Measurements from ENCODE around the gene DLGAP4. TPM values are rescaled to one million over a fixed set of nuclear protein-coding genes. Genes with fewer than 3 reads are reported as not detected.
A peak's percentile ranks its signal among the peaks of the same experiment; 100 is the strongest.

Gene DLGAP4
- total RNA-seq, 2 donors from 2014 or later = 34.8 to 83.7 TPM

- peak overlapping the region; percentile 65 for H3K27ac Mint-ChIP-seq
- H3K27me3 Mint-ChIP-seq = no peaks in the 10 kb centered on the region
- no peaks in the 10 kb centered on the region for H3K9me3 Mint-ChIP-seq
- peaks cover 22% of the 10 kb centered on the region for H3K4me1 Mint-ChIP-seq
- no peak for ATAC-seq (replicated peaks)
- H3K4me3 Mint-ChIP-seq = no peak overlapping the region
- H3K36me3 Mint-ChIP-seq (ENCODE audit: low read depth) = no peaks in the 10 kb centered on the region
Observed at GRCh38 chr20:36483919-36484808, 178.0 kb downstream of the DLGAP4 start.

- Mint-ChIP-seq H3K4me1 (peaks cover 20% of the 10 kb centered on the region), H3K36me3 (ENCODE audit: low read depth) (no peaks in the 10 kb centered on the region), H3K4me3 (no peak overlapping the region), H3K9me3 (no peaks in the 10 kb centered on the region), H3K27me3 (no peaks in the 10 kb centered on the region), H3K27ac (no peak overlapping the region)
- ATAC-seq (replicated peaks) = no peak
Observed at GRCh38 chr20:36485286-36485685, 179.1 kb downstream of the DLGAP4 start.

- Mint-ChIP-seq H3K4me3 (no peak overlapping the region), H3K4me1 (peaks cover 20% of the 10 kb centered on the region), H3K27me3 (no peaks in the 10 kb centered on the region), H3K27ac (peak overlapping the region; percentile 23), H3K9me3 (no peaks in the 10 kb centered on the region), H3K36me3 (ENCODE audit: low read depth) (no peaks in the 10 kb centered on the region)
- no peak for ATAC-seq (replicated peaks)
Observed at GRCh38 chr20:36487069-36487468, 180.9 kb downstream of the DLGAP4 start.

GRCh38 chr20:36490191-36490590 lies 184.1 kb downstream of the DLGAP4 start:
- ATAC-seq (replicated peaks) = no peak
- H3K27ac Mint-ChIP-seq = no peak overlapping the region

GRCh38 chr20:36491901-36492617 lies 185.9 kb downstream of the DLGAP4 start:
- H3K36me3 Mint-ChIP-seq (ENCODE audit: low read depth) = peaks cover 3% of the 10 kb centered on the region
- peak overlapping the region; percentile 78 for H3K4me3 Mint-ChIP-seq
- H3K9me3 Mint-ChIP-seq = no peaks in the 10 kb centered on the region
- peak overlapping the region; percentile 87 for H3K27ac Mint-ChIP-seq
- no peaks in the 10 kb centered on the region for H3K27me3 Mint-ChIP-seq
- peak; percentile 93 for ATAC-seq (replicated peaks)
- peaks cover 29% of the 10 kb centered on the region for H3K4me1 Mint-ChIP-seq

More at GRCh38 chr20:36490191-36490590, 184.1 kb downstream of the DLGAP4 start:
- peaks cover 29% of the 10 kb centered on the region for H3K4me1 Mint-ChIP-seq
- no peaks in the 10 kb centered on the region for H3K9me3 Mint-ChIP-seq
- no peaks in the 10 kb centered on the region for H3K36me3 Mint-ChIP-seq (ENCODE audit: low read depth)
- H3K4me3 Mint-ChIP-seq = no peak overlapping the region
- H3K27me3 Mint-ChIP-seq = no peaks in the 10 kb centered on the region

GRCh38 chr20:36493051-36493800 lies 187.1 kb downstream of the DLGAP4 start:
- Mint-ChIP-seq H3K4me3 (no peak overlapping the region), H3K9me3 (no peaks in the 10 kb centered on the region), H3K27me3 (no peaks in the 10 kb centered on the region), H3K36me3 (ENCODE audit: low read depth) (peaks cover 15% of the 10 kb centered on the region), H3K4me1 (peaks cover 24% of the 10 kb centered on the region), H3K27ac (peak overlapping the region; percentile 87)
- no peak for ATAC-seq (replicated peaks)

- peaks cover 20% of the 10 kb centered on the region for H3K36me3 Mint-ChIP-seq (ENCODE audit: low read depth)
- H3K9me3 Mint-ChIP-seq = no peaks in the 10 kb centered on the region
- peaks cover 24% of the 10 kb centered on the region for H3K4me1 Mint-ChIP-seq
- H3K27me3 Mint-ChIP-seq = no peaks in the 10 kb centered on the region
- no peak overlapping the region for H3K27ac Mint-ChIP-seq
- no peak overlapping the region for H3K4me3 Mint-ChIP-seq
- ATAC-seq (replicated peaks) = no peak
Observed at GRCh38 chr20:36493801-36494114, 187.6 kb downstream of the DLGAP4 start.

- H3K27me3 Mint-ChIP-seq = no peaks in the 10 kb centered on the region
- H3K27ac Mint-ChIP-seq = no peak overlapping the region
- peaks cover 14% of the 10 kb centered on the region for H3K4me1 Mint-ChIP-seq
- no peak overlapping the region for H3K4me3 Mint-ChIP-seq
- H3K36me3 Mint-ChIP-seq (ENCODE audit: low read depth) = peaks cover 44% of the 10 kb centered on the region
- no peak for ATAC-seq (replicated peaks)
- no peaks in the 10 kb centered on the region for H3K9me3 Mint-ChIP-seq
Observed at GRCh38 chr20:36496707-36497669, 190.8 kb downstream of the DLGAP4 start.

GRCh38 chr20:36497856-36498255 lies 191.7 kb downstream of the DLGAP4 start:
- no peaks in the 10 kb centered on the region for H3K27me3 Mint-ChIP-seq
- H3K4me1 Mint-ChIP-seq = peaks cover 9% of the 10 kb centered on the region
- no peaks in the 10 kb centered on the region for H3K9me3 Mint-ChIP-seq
- H3K4me3 Mint-ChIP-seq = no peak overlapping the region
- H3K36me3 Mint-ChIP-seq (ENCODE audit: low read depth) = peaks cover 51% of the 10 kb centered on the region
- H3K27ac Mint-ChIP-seq = no peak overlapping the region
- no peak for ATAC-seq (replicated peaks)

GRCh38 chr20:36498386-36499179 lies 192.4 kb downstream of the DLGAP4 start:
- H3K36me3 Mint-ChIP-seq (ENCODE audit: low read depth) = peaks cover 58% of the 10 kb centered on the region
- H3K4me3 Mint-ChIP-seq = no peak overlapping the region
- H3K4me1 Mint-ChIP-seq = peaks cover 9% of the 10 kb centered on the region
- no peaks in the 10 kb centered on the region for H3K27me3 Mint-ChIP-seq
- peak overlapping the region; percentile 59 for H3K27ac Mint-ChIP-seq
- no peak for ATAC-seq (replicated peaks)
- H3K9me3 Mint-ChIP-seq = no peaks in the 10 kb centered on the region

- H3K4me3 Mint-ChIP-seq = no peak overlapping the region
- no peak overlapping the region for H3K27ac Mint-ChIP-seq
- H3K27me3 Mint-ChIP-seq = no peaks in the 10 kb centered on the region
- peaks cover 9% of the 10 kb centered on the region for H3K4me1 Mint-ChIP-seq
- H3K9me3 Mint-ChIP-seq = no peaks in the 10 kb centered on the region
- H3K36me3 Mint-ChIP-seq (ENCODE audit: low read depth) = peaks cover 64% of the 10 kb centered on the region
- ATAC-seq (replicated peaks) = no peak
Observed at GRCh38 chr20:36499211-36499610, 193.1 kb downstream of the DLGAP4 start.

- Mint-ChIP-seq H3K4me3 (no peak overlapping the region), H3K27me3 (no peaks in the 10 kb centered on the region), H3K4me1 (peaks cover 9% of the 10 kb centered on the region), H3K36me3 (ENCODE audit: low read depth) (peaks cover 71% of the 10 kb centered on the region), H3K9me3 (no peaks in the 10 kb centered on the region), H3K27ac (no peak overlapping the region)
- ATAC-seq (replicated peaks) = no peak
Observed at GRCh38 chr20:36499723-36500501, 193.8 kb downstream of the DLGAP4 start.

Measured in activated T-helper 17 cell treated with anti-CD3 and anti-CD28 coated beads, Interleukin-2, amount 50 U/mL, for 72 hours (primary cell).